ENCODE data around the gene BMPR1B.

- TF ChIP-seq TEAD4 (IDR thresholded peaks at IDR 0.05; ENCODE audit: low read length) (no peak), TEAD4 (CRISPR knock-in tag; IDR thresholded peaks at IDR 0.05; ENCODE audit: borderline replicate concordance) (no peak), RBM39 (optimal IDR thresholded peaks at IDR 0.05; ENCODE audit: low read depth, low read length) (no peak), ZBTB40 (IDR thresholded peaks at IDR 0.05) (no peak), ZBTB40 (CRISPR knock-in tag; IDR thresholded peaks at IDR 0.05) (no peak)
Observed at GRCh38 chr4:94889523-94889922, 131.8 kb downstream of the BMPR1B start.
